K562 (cell line): ENCODE results near the gene NDST1. TPM values are rescaled to one million over a fixed set of nuclear protein-coding genes. Genes with fewer than 3 reads are reported as not detected.
A peak's percentile ranks its signal among the peaks of the same experiment; 100 is the strongest.

Source experiments
- ATAC-seq: fragments of 200-7000 bp; cut with Tn5 transposase; 3 replicates; pipeline ENCODE4 v1.9.1; 2020; ENCODE audit warnings: moderate library complexity
- BruUV-seq: library from RNA; stranded (reverse); fragments of 400-500 nt; replicated peaks from 2 replicates; lab custom pipeline; 2021; lab: Mats Ljungman, UMichigan
- CTCF ChIA-PET: fragments of 300-600 bp; formaldehyde crosslinking; extraction: SDS; loops from one replicate; lab custom pipeline; 2021; ENCODE audit warnings: low intra/inter-chr PET ratio; lab: Yijun Ruan, JAX
- POLR2A ChIA-PET: fragments of 300-600, 350-650 bp; sonication (Branson Sonifier 250); formaldehyde crosslinking; extraction: SDS; loops from one replicate; lab custom pipeline; 2021; ENCODE audit warnings: antibody characterized with exemption, inconsistent platforms; lab: Yijun Ruan, JAX
- DNase-seq, 4 experiments: peaks; one replicate each; pipeline versions ENCODE4 v3.0.0 to v3.0.0-alpha.2; 2011 to 2018; ENCODE audit warnings: low spot score in 3 of 4, mixed read lengths in 3 of 4; ENCODE audit errors: extremely low read depth in 1 of 4
- FAIRE-seq: peaks from 2 replicates; lab custom pipeline; 2011; peaks lifted over from hg19 to GRCh38; lab: Jason Lieb, UNC
- H2AFZ ChIP-seq: 2 replicates; pipeline ENCODE4 v1.6.0; 2011; ENCODE audit warnings: low read depth, low read length, control low read depth, inconsistent platforms
- H3K27ac ChIP-seq: fragments of 200-600 bp; 3 replicates; pipeline ENCODE4 v1.8.0; 2011; ENCODE audit warnings: low read depth, mild to moderate bottlenecking, control low read depth, inconsistent platforms, low read length, moderate library complexity, mixed read lengths; ENCODE audit errors: extremely low read depth
- H3K27me3 ChIP-seq, 2 experiments: fragments of 300-600 bp in 1 of 2; 2 replicates in 1 of 2; 3 replicates in 1 of 2; pipeline versions ENCODE4 v1.6.0 to v1.8.0; 2011; ENCODE audit warnings: inconsistent platforms in 2 of 2, low read length in 2 of 2, mild to moderate bottlenecking in 1 of 2, mixed read lengths in 1 of 2, moderate library complexity in 1 of 2; ENCODE audit not compliant: control insufficient read depth in 2 of 2, insufficient read depth in 2 of 2
- H3K36me3 ChIP-seq: fragments of 300-600 bp; 3 replicates; pipeline ENCODE4 v1.8.0; 2011; ENCODE audit warnings: mild to moderate bottlenecking, low read length, inconsistent platforms; ENCODE audit not compliant: control insufficient read depth, insufficient read depth
- H3K4me1 ChIP-seq, 2 experiments: fragments of 200-600 bp in 1 of 2; replicated peaks in 1 of 2; 2 replicates in 1 of 2; 3 replicates in 1 of 2; pipeline versions ENCODE4 v1.5.1 to v1.8.0; 2011; ENCODE audit warnings: inconsistent platforms in 2 of 2, low read length in 2 of 2, mild to moderate bottlenecking in 1 of 2, mixed read lengths in 1 of 2, moderate library complexity in 1 of 2; ENCODE audit not compliant: control insufficient read depth in 2 of 2, insufficient read depth in 2 of 2
- H3K4me2 ChIP-seq: 2 replicates; pipeline ENCODE4 v1.6.1; 2011; ENCODE audit warnings: low read length, control low read depth, inconsistent platforms, mixed read lengths; ENCODE audit not compliant: insufficient read depth
- H3K4me3 ChIP-seq: fragments of 200-600 bp; sonication (generic), shearing (Covaris generic); 2 replicates; pipeline ENCODE4 v1.5.1; 2016; ENCODE audit warnings: control low read depth, inconsistent platforms
- H3K79me2 ChIP-seq: fragments of 200-600 bp; 3 replicates; pipeline ENCODE4 v1.8.0; 2011; ENCODE audit warnings: low read length, inconsistent platforms; ENCODE audit not compliant: control insufficient read depth, insufficient read depth
- H3K9ac ChIP-seq, 2 experiments: 2 replicates each; pipeline versions ENCODE4 v1.6.0 to v1.6.1; 2011; ENCODE audit warnings: low read depth in 2 of 2, low read length in 2 of 2, control low read depth in 1 of 2, inconsistent platforms in 1 of 2, mild to moderate bottlenecking in 1 of 2, mixed read lengths in 1 of 2; ENCODE audit not compliant: insufficient read depth in 1 of 2
- H3K9me1 ChIP-seq: one replicate; pipeline ENCODE4 v1.6.0; 2011; ENCODE audit warnings: inconsistent platforms, mild to moderate bottlenecking, low read length, moderate library complexity; ENCODE audit not compliant: control insufficient read depth, insufficient read depth
- H3K9me3 ChIP-seq: replicated peaks from 2 replicates; pipeline ENCODE4 v1.5.1; 2011; ENCODE audit warnings: low read depth, low read length, inconsistent platforms; ENCODE audit not compliant: control insufficient read depth, insufficient read depth
- H4K20me1 ChIP-seq: replicated peaks from 2 replicates; pipeline ENCODE4 v1.6.1; 2011; ENCODE audit warnings: low read length, inconsistent platforms, mixed read lengths; ENCODE audit not compliant: control insufficient read depth, insufficient read depth
- POLR2AphosphoS2 ChIP-seq: IDR thresholded peaks from 2 replicates; pipeline ENCODE4 v1.6.1; 2012; ENCODE audit warnings: low read length, improper control_type of control experiment
- TRIM24 ChIP-seq, 2 experiments: fragments of 450-650 bp; IDR thresholded peaks; 2 replicates each; pipeline ENCODE4 v1.6.1; 2016
- ZNF778 ChIP-seq: fragments of 450-650 bp; formaldehyde crosslinking; IDR thresholded peaks from 2 replicates; pipeline ENCODE4 v1.4.0; 2020; ENCODE audit warnings: mild to moderate bottlenecking, moderate library complexity
- WGBS: fragments of 100-300 bp; shearing (Covaris generic); methylation state at CpG from one replicate; pipeline ENCODE4 v1.1.6; 2016; ENCODE audit warnings: low coverage, mixed read lengths; ENCODE audit not compliant: insufficient coverage; ENCODE audit errors: missing lambda C conversion rate; 5-methylcytosine and 5-hydroxymethylcytosine counted together
- in situ Hi-C: fragments of 300-500 bp; cut with MboI; formaldehyde crosslinking; loops from 4 replicates; pipeline ENCODE4 v1.15.0; 2018; ENCODE audit warnings: inconsistent platforms, mixed read lengths
- intact Hi-C: fragments of 100-400 bp; cut with micrococcal nuclease; formaldehyde crosslinking; loops from 2 replicates; pipeline ENCODE4 v1.14.2; 2022
- polyA plus RNA-seq, 8 experiments: library from polyadenylated mRNA; depleted of rRNA in 4 of 8; stranded (reverse) in 5 of 8; unstranded in 3 of 8; fragments of >200 nt; fragmentation: Nextera tagmentation in 2 of 8; fragmentation: Illumina TruSeq in 1 of 8; extraction: Ambion mirVana in 2 of 8; extraction: Trizol in 1 of 8; gene quantifications; 2 replicates each; pipeline versions ENCODE4 v1.2.1 to v1.2.3, GENCODE V29; 2011 to 2014; ENCODE audit warnings: inconsistent platforms in 1 of 8, missing spikeins in 1 of 8
- total RNA-seq, 7 experiments: library from RNA; depleted of rRNA in 6 of 7; stranded (reverse); fragments of >200 nt in 6 of 7; fragmentation: Illumina TruSeq in 2 of 7; extraction: Trizol in 2 of 7; gene quantifications; 2 replicates each; pipeline versions ENCODE4 v1.2.1 to v1.2.3, GENCODE V29; 2011 to 2021; ENCODE audit warnings: low replicate concordance in 1 of 7

The NDST1 gene
- total and polyA plus RNA-seq, 9 of the 15 experiments (the other 6 are each of a cell fraction or from before 2014, with no cell fraction given), result 0.38 to 47.9 (median 9.9) TPM

GRCh38 chr5:150500328-150500841 lies 7.5 kb upstream of the NDST1 start:
- intact Hi-C loops (no loop called here), in situ Hi-C loops (no loop called here)
- Histone ChIP-seq H3K4me1 (peaks cover 46 to 69% of the 10 kb centered on the region in 2 experiments), H3K27ac (no peak overlapping the region), H3K36me3 (peaks cover 7% of the 10 kb centered on the region; the same call in 2 of the 3 replicates), H3K9me1 (peaks cover 9% of the 10 kb centered on the region), H2AFZ (no peak overlapping the region), H4K20me1 (peaks cover 58% of the 10 kb centered on the region), H3K4me3 (no peak overlapping the region), H3K9me3 (no peaks in the 10 kb centered on the region), H3K79me2 (peaks cover 78% of the 10 kb centered on the region), H3K4me2 (no peak overlapping the region), H3K27me3 (no peaks in the 10 kb centered on the region)
- no TSS peak for BruUV-seq
- no peak for FAIRE-seq
- POLR2A ChIA-PET, result interaction anchor here (0.6 to 5.7 kb wide), 6 partner anchors 11 to 204 kb away, joined by 3 to 57 read pairs (median 4); no protein-coding TSS in a partner anchor
- CTCF ChIA-PET, result no interaction called here
- 52% methylated on average over 3 of the region's 3 CpGs for WGBS
- no peak for DNase-seq
- TF ChIP-seq POLR2AphosphoS2, result no peak
- TF ChIP-seq, all 486 proteins: peak for 0
- ATAC-seq, result no peak
- H3K9ac ChIP-seq, result peak overlapping the region in 1 of 2 experiments; percentile 73; a peak in 2 of 4 replicates

GRCh38 chr5:150500905-150501304 lies 7.0 kb upstream of the NDST1 start:
- Histone ChIP-seq H2AFZ (no peak overlapping the region), H3K9ac (no peak overlapping the region), H3K27ac (no peak overlapping the region), H3K4me2 (no peak overlapping the region), H3K79me2 (peaks cover 79% of the 10 kb centered on the region), H3K9me1 (peaks cover 9% of the 10 kb centered on the region), H3K36me3 (peaks cover 7% of the 10 kb centered on the region; the same call in 2 of the 3 replicates), H3K27me3 (no peaks in the 10 kb centered on the region), H4K20me1 (peaks cover 58% of the 10 kb centered on the region), H3K9me3 (no peaks in the 10 kb centered on the region), H3K4me1 (peaks cover 46 to 69% of the 10 kb centered on the region in 2 experiments), H3K4me3 (no peak overlapping the region)
- DNase-seq (no peak), ATAC-seq (no peak), FAIRE-seq (no peak)
- 96% methylated on average over 8 of the region's 8 CpGs for WGBS
- in situ Hi-C loops, result no loop called here
- intact Hi-C loops, result no loop called here
- BruUV-seq, result no TSS peak
- POLR2A ChIA-PET, result interaction anchor here (0.6 to 5.7 kb wide), 7 partner anchors 10 to 205 kb away, joined by 3 to 57 read pairs (median 4); no protein-coding TSS in a partner anchor
- CTCF ChIA-PET, result no interaction called here
- no peak for TF ChIP-seq TRIM24 (IDR thresholded peaks at IDR 0.05)
- no peak for TF ChIP-seq ZNF778
